ENCODE results near the gene GNAT3.
A peak's percentile ranks its signal among the peaks of the same experiment; 100 is the strongest.

Gene GNAT3

GRCh38 chr7:80460857-80461256, 51.0 kb downstream of the GNAT3 start:
- no peak for DNase-seq

- DNase-seq = no peak
Measured at GRCh38 chr7:80459776-80460510, 51.9 kb downstream of the GNAT3 start.

GRCh38 chr7:80458822-80459725, 52.8 kb downstream of the GNAT3 start:
- DNase-seq = no peak

- DNase-seq = no peak
Measured at GRCh38 chr7:80453699-80454340, 58.0 kb downstream of the GNAT3 start.

GRCh38 chr7:80450621-80451308, 61.1 kb downstream of the GNAT3 start:
- DNase-seq = no peak

GRCh38 chr7:80449836-80450235, 62.0 kb downstream of the GNAT3 start:
- DNase-seq = no peak

GRCh38 chr7:80445351-80445750, 66.5 kb downstream of the GNAT3 start:
- DNase-seq = no peak

- DNase-seq = no peak
Measured at GRCh38 chr7:80444811-80445210, 67.1 kb downstream of the GNAT3 start.

GRCh38 chr7:80443325-80443724, 68.5 kb downstream of the GNAT3 start:
- no peak for DNase-seq

GRCh38 chr7:80440883-80441282, 71.0 kb downstream of the GNAT3 start:
- DNase-seq = no peak

- DNase-seq = no peak
Measured at GRCh38 chr7:80439894-80440821, 71.7 kb downstream of the GNAT3 start.

GRCh38 chr7:80435521-80435920, 76.3 kb downstream of the GNAT3 start:
- DNase-seq = no peak

GRCh38 chr7:80434047-80434446, 77.8 kb downstream of the GNAT3 start:
- DNase-seq = no peak

- no peak for DNase-seq
Measured at GRCh38 chr7:80432166-80432565, 79.7 kb downstream of the GNAT3 start.

- no peak for DNase-seq
Measured at GRCh38 chr7:80429181-80429580, 82.7 kb downstream of the GNAT3 start.

- peak; percentile 33 for DNase-seq
Measured at GRCh38 chr7:80428161-80429054, 83.5 kb downstream of the GNAT3 start.

GRCh38 chr7:80427218-80427617, 84.6 kb downstream of the GNAT3 start:
- DNase-seq = no peak

GRCh38 chr7:80420876-80421275, 91.0 kb downstream of the GNAT3 start:
- DNase-seq = no peak

- DNase-seq = no peak
Measured at GRCh38 chr7:80417211-80417793, 94.6 kb downstream of the GNAT3 start.

- no peak for DNase-seq
Measured at GRCh38 chr7:80415522-80415921, 96.3 kb downstream of the GNAT3 start.

All from NCI-H446 treated with DMSO at 0.1 percent for 48 hours (cell line).